Measurements from ENCODE around the gene RBMX2. TPM values are rescaled to one million over a fixed set of nuclear protein-coding genes. Genes with fewer than 3 reads are reported as not detected.

Gene RBMX2
- total and polyA plus RNA-seq, 2 of the 13 experiments (the other 11 are each of a cell fraction or from before 2014, with no cell fraction given), result 13.9 to 24.4 TPM

- Histone ChIP-seq H3K36me3 (replicated peaks in 1 of 2; ENCODE audit: control insufficient read depth in 1 of 2, insufficient read depth in 2 of 2, low read length in 2 of 2) (no peaks in the 10 kb centered on the region), H3K9ac (ENCODE audit: insufficient read depth, low read depth, low read length) (no peak overlapping the region), H3K79me2 (ENCODE audit: insufficient read depth, low read length) (no peaks in the 10 kb centered on the region), H3K27ac (ENCODE audit: extremely low read length, insufficient read depth, low read length) (no peak overlapping the region), H3K4me3 (replicated peaks in 1 of 3; ENCODE audit: insufficient read depth in 1 of 3, low read depth in 2 of 3, low read length in 3 of 3) (no peak overlapping the region), H3K4me2 (ENCODE audit: low read depth, low read length) (no peak overlapping the region), H3K9me3 (ENCODE audit: low read length) (no peaks in the 10 kb centered on the region), H3K4me1 (ENCODE audit: insufficient read depth, low read length) (no peaks in the 10 kb centered on the region), H4K20me1 (ENCODE audit: insufficient read depth, low read length) (no peaks in the 10 kb centered on the region), H3K27me3 (ENCODE audit: control insufficient read depth in 1 of 2, insufficient read depth in 2 of 2, low read length in 2 of 2) (no peaks in the 10 kb centered on the region), H2AFZ (ENCODE audit: low read length) (no peak overlapping the region)
- FAIRE-seq (no peak), ATAC-seq (no peak), DNase-seq (ENCODE audit: low spot score) (no peak)
- WGBS (ENCODE audit: low lambda C conversion rate), result 0% methylated on average over 1 of the region's 1 CpG
- no TSS peak for BruUV-seq (replicated peaks)
- CTCF ChIA-PET (ENCODE audit: low intra/inter-chr PET ratio, low total read pairs), result no interaction called here
- in situ Hi-C loops (cut with HindIII; ENCODE audit: extremely low pct_ligation_motif_present, low pct_unique_long_range_greater_than_20kb), result no loop called here
- POLR2A ChIA-PET, result no interaction called here
- intact Hi-C loops (cut with micrococcal nuclease; ENCODE audit: unreplicated experiment), result no loop called here
- TF ChIP-seq ZNF230 (CRISPR knock-in tag; IDR thresholded peaks at IDR 0.05) (no peak), HCFC1 (IDR thresholded peaks at IDR 0.05; ENCODE audit: low read depth, low read length) (no peak), ZNF879 (CRISPR knock-in tag; IDR thresholded peaks at IDR 0.05) (no peak), FOXP4 (CRISPR knock-in tag; IDR thresholded peaks at IDR 0.05) (no peak), HMGXB4 (CRISPR knock-in tag; IDR thresholded peaks at IDR 0.05; ENCODE audit: borderline replicate concordance in 1 of 2, low read depth in 1 of 2) (no peak), HDAC2 (CRISPR knock-in tag; IDR thresholded peaks at IDR 0.05) (no peak), SKIL (CRISPR knock-in tag; IDR thresholded peaks at IDR 0.05; ENCODE audit: borderline replicate concordance) (no peak), ZNF335 (CRISPR knock-in tag; IDR thresholded peaks at IDR 0.05) (no peak)
These were observed 43.0 kb downstream of the RBMX2 start for GRCh38 chrX:130444641-130445336.
